DND-41 (cell line): ENCODE data around the gene FOXN3.

Experiments
- CTCF ChIP-seq: IDR thresholded peaks from 2 replicates; pipeline ENCODE4 v1.5.1; 2012; ENCODE audit warnings: borderline replicate concordance, low read length, moderate library complexity, mild to moderate bottlenecking; ENCODE audit not compliant: poor library complexity, severe bottlenecking; ENCODE audit errors: extremely low read depth
- EZH2 ChIP-seq: IDR thresholded peaks from 3 replicates; pipeline ENCODE4 v1.6.1; 2012; ENCODE audit warnings: borderline replicate concordance, low read depth, mild to moderate bottlenecking, moderate library complexity, low read length, inconsistent platforms; ENCODE audit not compliant: severe bottlenecking

- TF ChIP-seq CTCF (no peak), EZH2 (no peak)
Observed at GRCh38 chr14:89244720-89245119, 172.3 kb downstream of the FOXN3 start.
